NB4 (cell line): ENCODE measurements around the gene TNNI3K.

Source experiments
- DNase-seq: peaks from one replicate; pipeline ENCODE4 v3.0.0; 2010; ENCODE audit warnings: low read depth
- H3K4me3 ChIP-seq: one replicate; pipeline ENCODE4 v1.5.1; 2011; ENCODE audit warnings: mild to moderate bottlenecking, low read depth, low read length, moderate library complexity
- CTCF ChIP-seq: IDR thresholded peaks from one replicate; pipeline ENCODE4 v1.5.1; 2012; ENCODE audit warnings: low read depth, low read length
- MAX ChIP-seq: IDR thresholded peaks from 2 replicates; pipeline ENCODE4 v1.6.1; 2011; ENCODE audit warnings: low read depth, low read length
- MYC ChIP-seq: IDR thresholded peaks from 2 replicates; pipeline ENCODE4 v1.6.1; 2011; ENCODE audit warnings: low read depth, low read length
- POLR2A ChIP-seq: IDR thresholded peaks from 2 replicates; pipeline ENCODE4 v1.6.1; 2011; ENCODE audit warnings: mild to moderate bottlenecking; ENCODE audit not compliant: insufficient read length; ENCODE audit errors: extremely low read depth

TNNI3K gene

GRCh38 chr1:74522148-74522547 is 287.0 kb downstream of the TNNI3K start:
- no peak for DNase-seq
- no peak for TF ChIP-seq MYC
- no peak overlapping the region for H3K4me3 ChIP-seq

- TF ChIP-seq MYC (no peak), POLR2A (no peak), MAX (no peak)
- H3K4me3 ChIP-seq = no peak overlapping the region
- DNase-seq = no peak
Measured at GRCh38 chr1:74523873-74524480, 288.8 kb downstream of the TNNI3K start.

- no peak overlapping the region for H3K4me3 ChIP-seq
- TF ChIP-seq MYC = no peak
- no peak for TF ChIP-seq POLR2A
- TF ChIP-seq MAX = no peak
- no peak for TF ChIP-seq CTCF
- no peak for DNase-seq
Measured at GRCh38 chr1:74526708-74527107, 291.5 kb downstream of the TNNI3K start.

GRCh38 chr1:74528123-74528522 is 292.9 kb downstream of the TNNI3K start:
- no peak for TF ChIP-seq CTCF
- no peak for TF ChIP-seq POLR2A
- TF ChIP-seq MYC = no peak
- no peak for TF ChIP-seq MAX
- H3K4me3 ChIP-seq = no peak overlapping the region
- no peak for DNase-seq

GRCh38 chr1:74530892-74531291 is 295.7 kb downstream of the TNNI3K start:
- DNase-seq = no peak
- TF ChIP-seq CTCF = no peak
- no peak for TF ChIP-seq MAX
- TF ChIP-seq POLR2A = no peak
- TF ChIP-seq MYC = no peak
- no peak overlapping the region for H3K4me3 ChIP-seq

GRCh38 chr1:74531796-74532195 is 296.6 kb downstream of the TNNI3K start:
- no peak for DNase-seq
- no peak overlapping the region for H3K4me3 ChIP-seq
- TF ChIP-seq POLR2A = no peak
- no peak for TF ChIP-seq MAX
- TF ChIP-seq CTCF = no peak

- DNase-seq = no peak
- TF ChIP-seq MYC (no peak), CTCF (no peak), MAX (no peak), POLR2A (no peak)
- H3K4me3 ChIP-seq = no peak overlapping the region
Measured at GRCh38 chr1:74534241-74534640, 299.1 kb downstream of the TNNI3K start.
